OCI-LY7 (cell line): Measurements from ENCODE around the gene NIN. TPM values are rescaled to one million over a fixed set of nuclear protein-coding genes. Genes with fewer than 3 reads are reported as not detected.
A peak's percentile ranks its signal among the peaks of the same experiment; 100 is the strongest.

Experiments
- BruUV-seq: library from RNA; stranded (reverse); fragments of 400-500 nt; replicated peaks from 2 replicates; lab custom pipeline; 2021; lab: Mats Ljungman, UMichigan
- CTCF ChIA-PET: fragments of 300-600 bp; sonication (Branson Sonifier 250); formaldehyde crosslinking; loops from one replicate; lab custom pipeline; 2022; ENCODE audit warnings: antibody characterized with exemption; ENCODE audit not compliant: unreplicated experiment; lab: Charles Lee
- POLR2A ChIA-PET: fragments of 300-600 bp; sonication (Branson Sonifier 250); formaldehyde crosslinking; loops from one replicate; lab custom pipeline; 2022; ENCODE audit warnings: antibody characterized with exemption; lab: Charles Lee
- DNase-seq: peaks from one replicate; pipeline ENCODE4 v3.0.0-alpha.2; 2015; ENCODE audit warnings: low spot score
- H2AFZ ChIP-seq: fragments of 200-600 bp; sonication (generic), shearing (Covaris generic); 2 replicates; pipeline ENCODE4 v1.6.1; 2014; ENCODE audit warnings: mild to moderate bottlenecking, antibody characterized with exemption, low read length, moderate library complexity
- H3K27ac ChIP-seq: fragments of 200-600 bp; sonication (generic); 2 replicates; pipeline ENCODE4 v1.5.1; 2014; ENCODE audit warnings: mixed run types, low read depth, mild to moderate bottlenecking, moderate library complexity, low read length, inconsistent platforms; ENCODE audit not compliant: poor library complexity, severe bottlenecking
- H3K36me3 ChIP-seq: fragments of 200-600 bp; sonication (generic); 2 replicates; pipeline ENCODE4 v1.6.1; 2014; ENCODE audit warnings: mild to moderate bottlenecking, antibody characterized with exemption, low read length, moderate library complexity, mixed read lengths; ENCODE audit not compliant: insufficient read depth
- H3K4me1 ChIP-seq: fragments of 200-600 bp; sonication (generic); 2 replicates; pipeline ENCODE4 v1.5.1; 2014; ENCODE audit warnings: mild to moderate bottlenecking, low read length; ENCODE audit not compliant: insufficient read depth, poor library complexity, severe bottlenecking
- H3K4me2 ChIP-seq: fragments of 200-600 bp; sonication (generic); 2 replicates; pipeline ENCODE4 v1.6.1; 2014; ENCODE audit warnings: mild to moderate bottlenecking, low read length
- H3K4me3 ChIP-seq: fragments of 200-600 bp; sonication (generic); 2 replicates; pipeline ENCODE4 v1.5.1; 2014; ENCODE audit warnings: mild to moderate bottlenecking, low read depth, low read length; ENCODE audit not compliant: poor library complexity, severe bottlenecking
- H3K79me2 ChIP-seq: fragments of 200-600 bp; sonication (generic); 2 replicates; pipeline ENCODE4 v1.6.1; 2016; ENCODE audit warnings: low read depth, mild to moderate bottlenecking, low read length, moderate library complexity, mixed read lengths; ENCODE audit not compliant: insufficient read depth
- H3K9me2 ChIP-seq: fragments of 200-600 bp; sonication (generic); 2 replicates; pipeline ENCODE4 v1.6.1; 2016; ENCODE audit warnings: mild to moderate bottlenecking, low read length, mixed read lengths; ENCODE audit not compliant: insufficient read depth
- H3K9me3 ChIP-seq: fragments of 200-600 bp; sonication (generic); 2 replicates; pipeline ENCODE4 v1.6.1; 2014; ENCODE audit warnings: mild to moderate bottlenecking, mixed run types, low read length, mixed read lengths
- H4K20me1 ChIP-seq: fragments of 200-600 bp; sonication (generic); 2 replicates; pipeline ENCODE4 v1.6.1; 2014; ENCODE audit warnings: mild to moderate bottlenecking, antibody characterized with exemption, low read length, moderate library complexity, mixed read lengths; ENCODE audit not compliant: insufficient read depth
- EZH2phosphoT487 ChIP-seq: fragments of 200-600 bp; sonication (generic); IDR thresholded peaks from 2 replicates; pipeline ENCODE4 v1.6.1; 2018; ENCODE audit warnings: low read depth, borderline replicate concordance, mild to moderate bottlenecking, mixed run types, antibody characterized with exemption, low read length, moderate library complexity, mixed read lengths
- intact Hi-C: fragments of 100-400 bp; cut with micrococcal nuclease; formaldehyde crosslinking; loops from one replicate; pipeline ENCODE4 v1.10.0; 2022; ENCODE audit not compliant: unreplicated experiment
- total RNA-seq, 2 experiments: library from RNA; depleted of rRNA in 1 of 2; stranded (reverse); fragments of >200 nt in 1 of 2; shearing (Covaris generic) in 1 of 2; gene quantifications; 2 replicates each; pipeline ENCODE4 v1.2.3, GENCODE V29; 2014 to 2022
- TF ChIP-seq, protein P1 (sequence below): fragments of 200-600 bp; sonication (generic); conservative IDR thresholded peaks from 2 replicates; pipeline ENCODE4 v1.5.1; 2014; ENCODE audit warnings: mild to moderate bottlenecking, antibody characterized with exemption, low read length, moderate library complexity, mixed read lengths

NIN gene
- total RNA-seq, 2 experiments from 2014 or later, result 95.3 to 189 TPM

DNA sequence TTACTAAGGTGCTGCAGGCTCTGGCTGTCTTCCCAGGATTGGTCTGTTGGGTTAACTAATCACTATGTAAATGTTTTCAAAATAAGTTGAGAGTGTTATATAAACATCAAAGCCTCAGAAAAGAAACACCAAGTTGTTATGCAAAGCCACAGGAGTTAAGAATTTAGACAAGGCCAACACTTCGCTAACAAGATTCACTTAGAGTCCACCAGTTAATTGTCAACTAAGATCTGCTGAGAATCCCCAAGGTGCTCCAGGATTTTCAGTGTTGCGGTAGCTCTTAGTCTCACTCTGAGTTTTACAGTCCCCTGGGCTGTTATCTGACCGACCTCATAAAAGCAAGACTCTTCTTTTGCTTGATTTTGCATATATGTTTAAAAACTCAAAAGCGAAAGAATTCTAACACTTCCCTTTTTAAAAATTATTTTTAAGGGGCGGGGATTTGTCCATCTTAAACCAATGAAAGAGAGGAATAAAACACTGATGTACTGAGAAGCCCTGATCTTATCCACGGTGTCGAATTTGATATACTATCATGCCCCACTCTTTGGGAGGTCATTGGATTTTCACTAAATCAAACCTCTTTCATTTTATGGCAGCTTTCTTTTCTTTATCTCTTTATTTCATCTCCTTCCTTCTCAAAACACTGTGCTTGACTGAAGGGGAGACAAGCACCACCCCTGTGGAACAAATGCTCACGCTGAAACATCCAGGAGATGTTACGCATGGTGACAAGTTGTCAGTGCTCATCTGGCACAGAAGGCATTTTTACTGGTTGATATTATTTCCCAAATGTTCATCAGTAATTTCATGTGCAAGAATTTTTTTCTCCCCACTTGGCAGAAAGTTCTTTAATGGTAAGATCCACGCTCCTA lies 7.0 kb downstream of the NIN start:
- Histone ChIP-seq H3K9me2 (no peaks in the 10 kb centered on the region), H3K27ac (peak overlapping the region; percentile 80), H2AFZ (no peak overlapping the region; the same call in 1 of the 2 replicates), H3K4me3 (peak overlapping the region; percentile 62), H3K4me1 (peaks cover 83% of the 10 kb centered on the region), H3K9me3 (no peaks in the 10 kb centered on the region), H3K36me3 (peaks cover 53% of the 10 kb centered on the region), H3K79me2 (peaks cover 100% of the 10 kb centered on the region), H3K4me2 (peak overlapping the region; percentile 94), H4K20me1 (peaks cover 30% of the 10 kb centered on the region; the same call in 1 of the 2 replicates)
- peak; percentile 50 for DNase-seq
- no peak for TF ChIP-seq EZH2phosphoT487
- TF ChIP-seq, protein P1, sequence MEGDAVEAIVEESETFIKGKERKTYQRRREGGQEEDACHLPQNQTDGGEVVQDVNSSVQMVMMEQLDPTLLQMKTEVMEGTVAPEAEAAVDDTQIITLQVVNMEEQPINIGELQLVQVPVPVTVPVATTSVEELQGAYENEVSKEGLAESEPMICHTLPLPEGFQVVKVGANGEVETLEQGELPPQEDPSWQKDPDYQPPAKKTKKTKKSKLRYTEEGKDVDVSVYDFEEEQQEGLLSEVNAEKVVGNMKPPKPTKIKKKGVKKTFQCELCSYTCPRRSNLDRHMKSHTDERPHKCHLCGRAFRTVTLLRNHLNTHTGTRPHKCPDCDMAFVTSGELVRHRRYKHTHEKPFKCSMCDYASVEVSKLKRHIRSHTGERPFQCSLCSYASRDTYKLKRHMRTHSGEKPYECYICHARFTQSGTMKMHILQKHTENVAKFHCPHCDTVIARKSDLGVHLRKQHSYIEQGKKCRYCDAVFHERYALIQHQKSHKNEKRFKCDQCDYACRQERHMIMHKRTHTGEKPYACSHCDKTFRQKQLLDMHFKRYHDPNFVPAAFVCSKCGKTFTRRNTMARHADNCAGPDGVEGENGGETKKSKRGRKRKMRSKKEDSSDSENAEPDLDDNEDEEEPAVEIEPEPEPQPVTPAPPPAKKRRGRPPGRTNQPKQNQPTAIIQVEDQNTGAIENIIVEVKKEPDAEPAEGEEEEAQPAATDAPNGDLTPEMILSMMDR, result no peak
- ChIA-PET CTCF (interaction anchor here (3.7 kb wide), 1 partner anchor 31 kb away, joined by 24 read pairs; no protein-coding TSS in a partner anchor), POLR2A (interaction anchor here (0.6 to 18.3 kb wide), 6 partner anchors 14 to 512 kb away, joined by 3 to 404 read pairs (median 20); partner anchors contain the start of genes DMAC2L and L2HGDH)
- no TSS peak for BruUV-seq
- intact Hi-C loops, result loop anchor here (10.0 kb wide), 1 partner anchor 1229 kb away; the partner anchor contains the start of gene LRR1

DNA sequence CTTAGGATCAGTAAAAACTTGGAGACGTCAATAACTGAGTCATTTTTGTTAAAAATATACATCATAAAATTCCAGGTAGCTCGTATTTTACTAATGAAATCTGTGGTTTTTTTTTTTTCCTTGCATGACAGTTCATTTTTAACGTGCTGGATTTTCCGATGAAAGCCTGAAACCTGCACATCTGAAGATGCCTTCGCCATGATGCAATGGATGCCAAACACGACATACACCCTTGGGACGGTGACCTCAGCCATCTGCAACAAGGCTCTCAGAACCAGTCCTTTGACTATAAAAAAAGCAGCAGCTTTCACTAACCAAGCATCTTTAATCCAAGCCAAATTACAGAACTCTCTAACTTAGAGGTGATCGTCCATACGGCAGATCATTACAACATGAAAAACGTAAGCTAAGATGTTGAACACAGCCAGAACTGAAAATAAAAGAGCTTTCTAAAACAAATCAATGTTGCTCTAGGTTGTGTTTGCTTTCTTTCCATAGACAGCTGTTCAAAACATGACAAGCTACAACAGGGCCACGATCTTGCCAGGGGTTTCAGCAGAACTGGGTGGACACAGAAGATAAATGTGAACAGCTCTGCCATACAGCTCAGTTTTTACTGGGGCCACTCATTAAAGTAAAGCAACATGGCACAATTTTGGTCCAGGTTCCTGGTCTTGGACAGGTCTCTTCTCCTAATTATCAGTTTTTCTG lies 7.8 kb downstream of the NIN start:
- intact Hi-C loops, result loop anchor here (10.0 kb wide), 1 partner anchor 1228 kb away; the partner anchor contains the start of gene LRR1
- no TSS peak for BruUV-seq

More for the DNA sequence above, 7.8 kb downstream of the NIN start:
- peak overlapping the region; percentile 80 for H3K27ac ChIP-seq
- H3K9me3 ChIP-seq, result no peaks in the 10 kb centered on the region
- peaks cover 100% of the 10 kb centered on the region for H3K79me2 ChIP-seq
- TF ChIP-seq, protein P1, result no peak
- TF ChIP-seq EZH2phosphoT487, result no peak
- H3K9me2 ChIP-seq, result no peaks in the 10 kb centered on the region
- H3K4me3 ChIP-seq, result peak overlapping the region; percentile 62
- peak; percentile 71 for DNase-seq
- peak overlapping the region; percentile 94 for H3K4me2 ChIP-seq
- H3K36me3 ChIP-seq, result peaks cover 61% of the 10 kb centered on the region
- peaks cover 77% of the 10 kb centered on the region for H3K4me1 ChIP-seq
- H4K20me1 ChIP-seq, result peaks cover 23% of the 10 kb centered on the region; the same call in 1 of the 2 replicates
- POLR2A ChIA-PET, result interaction anchor here (0.6 to 18.3 kb wide), 10 partner anchors 13 to 511 kb away, joined by 3 to 404 read pairs (median 4); partner anchors contain the start of genes DMAC2L and L2HGDH
- CTCF ChIA-PET, result interaction anchor here (0.8 to 3.7 kb wide), 3 partner anchors 30 to 46 kb away, joined by 3 to 24 read pairs (median 3); no protein-coding TSS in a partner anchor
- no peak overlapping the region; the same call in 1 of the 2 replicates for H2AFZ ChIP-seq
